Smooth muscle cell of trachea (primary cell): ENCODE data around the gene ZNF45. TPM values are rescaled to one million over a fixed set of nuclear protein-coding genes. Genes with fewer than 3 reads are reported as not detected.

Experiments used
- total RNA-seq: library from RNA; depleted of rRNA; stranded (reverse); fragments of >200 nt; gene quantifications from 2 replicates; pipeline ENCODE4 v1.2.1, GENCODE V29; 2014

The ZNF45 gene
- total RNA-seq, result 18.8 and 22.7 TPM in 2 replicates

GRCh38 chr19:43934985-43935708 lies at the start of gene ZNF45:
ZNF45 (minus strand) TSS chr19:43935282; CDS start chr19:43922185, 13,097 bp downstream.

GRCh38 chr19:43983912-43984686 lies 49.0 kb upstream of the ZNF45 start, which contains the start of gene ZNF155:
ZNF155 (plus strand) TSS chr19:43984188; CDS start chr19:43988544, 4,356 bp downstream.

GRCh38 chr19:43950834-43951645 lies 16.0 kb upstream of the ZNF45 start, which contains the start of gene ZNF221:
ZNF221 (plus strand) TSS chr19:43951228; CDS start chr19:43962727, 11,499 bp downstream.

GRCh38 chr19:43883864-43884263 lies 51.2 kb downstream of the ZNF45 start, which contains the start of gene ZNF404:
ZNF404 (minus strand) TSS chr19:43883964.

Other genes with a start within 250 kb of the ZNF45 start
- gene IRGC, start 219.2 kb downstream of the ZNF45 start, total RNA-seq, result under 0.01 TPM in 1 of 2 replicates, not detected in the other
- 8.6 and 9.3 TPM in 2 replicates for gene SMG9, start 180.3 kb downstream of the ZNF45 start, total RNA-seq
- 1.0 and 2.6 TPM in 2 replicates for gene KCNN4, start 154.3 kb downstream of the ZNF45 start, total RNA-seq
- 1.7 TPM in 1 of 2 replicates, not detected in the other for gene LYPD5, start 132.8 kb downstream of the ZNF45 start, total RNA-seq
- gene ZNF283, start 108.0 kb downstream of the ZNF45 start, total RNA-seq, result 12.6 and 16.6 TPM in 2 replicates
- gene ZNF404, start 51.3 kb downstream of the ZNF45 start, total RNA-seq, result 4.5 and 6.1 TPM in 2 replicates
- gene ZNF221, start 15.9 kb upstream of the ZNF45 start, total RNA-seq, result 12.9 and 20.5 TPM in 2 replicates
- gene ZNF155, start 48.9 kb upstream of the ZNF45 start, total RNA-seq, result 8.6 and 10.9 TPM in 2 replicates
- 3.8 and 4.8 TPM in 2 replicates for gene ZNF230, start 67.7 kb upstream of the ZNF45 start, total RNA-seq
- 4.8 and 8.1 TPM in 2 replicates for gene ZNF222, start 90.1 kb upstream of the ZNF45 start, total RNA-seq
- 6.3 and 9.3 TPM in 2 replicates for gene ZNF223, start 116.8 kb upstream of the ZNF45 start, total RNA-seq
- gene ZNF284, start 136.9 kb upstream of the ZNF45 start, total RNA-seq, result 3.3 and 3.8 TPM in 2 replicates
- gene ZNF224, start 159.1 kb upstream of the ZNF45 start, total RNA-seq, result 27.8 and 30.1 TPM in 2 replicates
- gene ZNF225, start 178.1 kb upstream of the ZNF45 start, total RNA-seq, result 6.1 and 9.3 TPM in 2 replicates
- 10.8 and 12.2 TPM in 2 replicates for gene ZNF234, start 206.3 kb upstream of the ZNF45 start, total RNA-seq
- 17.9 and 21.8 TPM in 2 replicates for gene ZNF226, start 229.8 kb upstream of the ZNF45 start, total RNA-seq